Gastrocnemius medialis (tissue), 4 donors: ENCODE results near the gene POR. TPM values are rescaled to one million over a fixed set of nuclear protein-coding genes. Genes with fewer than 3 reads are reported as not detected.
"Not testable (repeated sequence)": the region's sequence is repeated elsewhere in the genome, so short reads cannot be mapped to it uniquely, and the experiment has no call there.

Experiments
- ATAC-seq, 2 donors: fragments of 150-250 bp; one replicate each; pipeline ENCODE4 v1.9.1; 2016
- DNase-seq, 2 donors: peaks; one replicate each; pipeline ENCODE4 v3.0.0-alpha.2; 2019
- H3K27ac ChIP-seq, 4 donors: fragments of 200-600 bp; sonication (generic); 1 replicate in 1 of 4; 2 replicates in 3 of 4; pipeline ENCODE4 v1.5.1; 2016 to 2018; ENCODE audit warnings: mild to moderate bottlenecking in 2 of 4, moderate library complexity in 1 of 4
- H3K27me3 ChIP-seq, 3 donors: fragments of 200-600 bp; sonication (generic) in 2 of 3; 1 replicate in 1 of 3; 2 replicates in 2 of 3; pipeline versions ENCODE4 v1.5.1 to v1.6.0; 2016 to 2019; ENCODE audit warnings: mild to moderate bottlenecking in 1 of 3, moderate library complexity in 1 of 3
- H3K36me3 ChIP-seq, 2 donors: fragments of 200-600 bp; sonication (generic) in 1 of 2; one replicate each; pipeline ENCODE4 v1.5.1; 2017 to 2018
- H3K4me1 ChIP-seq, 2 donors: fragments of 200-600 bp; sonication (generic) in 1 of 2; one replicate each; pipeline ENCODE4 v1.5.1; 2016 to 2017; ENCODE audit warnings: mild to moderate bottlenecking in 2 of 2
- H3K4me3 ChIP-seq, 4 donors: fragments of 200-600 bp; sonication (generic) in 3 of 4; 1 replicate in 1 of 4; 2 replicates in 3 of 4; pipeline ENCODE4 v1.5.1; 2016 to 2019; ENCODE audit warnings: mild to moderate bottlenecking in 2 of 4
- H3K9me3 ChIP-seq, 3 donors: fragments of 200-600 bp; sonication (generic) in 2 of 3; 1 replicate in 1 of 3; 2 replicates in 2 of 3; pipeline ENCODE4 v1.5.1; 2016 to 2019
- POLR2A ChIP-seq, 2 donors: fragments of 450-650 bp; IDR thresholded peaks; one replicate each; pipeline ENCODE4 v1.6.1; 2017; ENCODE audit warnings: antibody characterized with exemption in 2 of 2, mild to moderate bottlenecking in 2 of 2, moderate library complexity in 2 of 2
- in situ Hi-C, 4 donors: fragments of 200-750 bp; cut with MboI; loops; one replicate each; pipeline versions ENCODE4 v1.15.0 to v1.8.0; 2017; ENCODE audit warnings: low sequenced_read_pairs in 4 of 4
- intact Hi-C: fragments of 100-400 bp; cut with DNase I; formaldehyde crosslinking; loops from one replicate; pipeline ENCODE4 v1.15.1; 2023; ENCODE audit warnings: low total_unique reads
- total RNA-seq, 4 donors: library from RNA; depleted of rRNA; stranded (reverse); fragments of >200 nt; gene quantifications; one replicate each; pipeline versions ENCODE4 v1.1.0 to v1.2.3, GENCODE V29; 2016
- TF ChIP-seq, protein P1 (sequence below), 5 experiments: fragments of 450-650 bp in 3 of 5; fragments of 200-600 bp in 2 of 5; sonication (generic) in 2 of 5; IDR thresholded peaks in 4 of 5; conservative IDR thresholded peaks in 1 of 5; 1 replicate in 4 of 5; 2 replicates in 1 of 5; pipeline ENCODE4 v1.5.1; 2016 to 2019; ENCODE audit warnings: antibody characterized with exemption in 5 of 5, mild to moderate bottlenecking in 3 of 5, moderate library complexity in 3 of 5

The POR gene
- total RNA-seq, 4 donors from 2014 or later: 85.7 to 218 (median 115) TPM

DNA sequence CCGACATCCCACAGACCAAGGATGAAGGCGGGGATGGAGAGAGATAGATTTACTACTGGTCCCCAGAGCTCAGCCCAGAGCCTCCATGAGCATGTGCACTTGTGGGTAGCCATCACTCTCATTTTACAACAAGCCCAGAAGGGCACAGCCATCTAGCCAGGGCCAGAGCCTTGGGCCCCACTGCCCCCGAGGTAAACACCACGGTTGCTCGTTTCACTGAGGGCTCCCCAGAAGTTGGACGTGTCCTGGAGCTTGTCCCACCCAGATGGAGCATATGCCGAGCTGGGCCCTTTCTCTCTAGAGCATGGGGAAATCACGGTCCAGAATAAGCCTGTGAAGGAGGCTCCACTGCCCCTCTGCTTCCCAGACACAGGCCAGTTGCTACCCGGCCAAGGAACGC is 88.4 kb downstream of the POR start:
- in situ Hi-C loops: no loop called here
- no peaks in the 10 kb centered on the region for H3K27me3 ChIP-seq
- H3K4me1 ChIP-seq: no peaks in the 10 kb centered on the region
- no peak overlapping the region for H3K27ac ChIP-seq
- H3K4me3 ChIP-seq: no peak overlapping the region
- DNase-seq (no peak), ATAC-seq (no peak)
- intact Hi-C loops: no loop called here
- peaks cover 0 to 21% of the 10 kb centered on the region in 2 donors for H3K36me3 ChIP-seq
- TF ChIP-seq, protein P1, sequence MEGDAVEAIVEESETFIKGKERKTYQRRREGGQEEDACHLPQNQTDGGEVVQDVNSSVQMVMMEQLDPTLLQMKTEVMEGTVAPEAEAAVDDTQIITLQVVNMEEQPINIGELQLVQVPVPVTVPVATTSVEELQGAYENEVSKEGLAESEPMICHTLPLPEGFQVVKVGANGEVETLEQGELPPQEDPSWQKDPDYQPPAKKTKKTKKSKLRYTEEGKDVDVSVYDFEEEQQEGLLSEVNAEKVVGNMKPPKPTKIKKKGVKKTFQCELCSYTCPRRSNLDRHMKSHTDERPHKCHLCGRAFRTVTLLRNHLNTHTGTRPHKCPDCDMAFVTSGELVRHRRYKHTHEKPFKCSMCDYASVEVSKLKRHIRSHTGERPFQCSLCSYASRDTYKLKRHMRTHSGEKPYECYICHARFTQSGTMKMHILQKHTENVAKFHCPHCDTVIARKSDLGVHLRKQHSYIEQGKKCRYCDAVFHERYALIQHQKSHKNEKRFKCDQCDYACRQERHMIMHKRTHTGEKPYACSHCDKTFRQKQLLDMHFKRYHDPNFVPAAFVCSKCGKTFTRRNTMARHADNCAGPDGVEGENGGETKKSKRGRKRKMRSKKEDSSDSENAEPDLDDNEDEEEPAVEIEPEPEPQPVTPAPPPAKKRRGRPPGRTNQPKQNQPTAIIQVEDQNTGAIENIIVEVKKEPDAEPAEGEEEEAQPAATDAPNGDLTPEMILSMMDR (IDR thresholded peaks at IDR 0.05 in 4 of 5, conservative IDR thresholded peaks at IDR 0.05 in 1 of 5): no peak
- H3K9me3 ChIP-seq: no peaks in the 10 kb centered on the region

DNA sequence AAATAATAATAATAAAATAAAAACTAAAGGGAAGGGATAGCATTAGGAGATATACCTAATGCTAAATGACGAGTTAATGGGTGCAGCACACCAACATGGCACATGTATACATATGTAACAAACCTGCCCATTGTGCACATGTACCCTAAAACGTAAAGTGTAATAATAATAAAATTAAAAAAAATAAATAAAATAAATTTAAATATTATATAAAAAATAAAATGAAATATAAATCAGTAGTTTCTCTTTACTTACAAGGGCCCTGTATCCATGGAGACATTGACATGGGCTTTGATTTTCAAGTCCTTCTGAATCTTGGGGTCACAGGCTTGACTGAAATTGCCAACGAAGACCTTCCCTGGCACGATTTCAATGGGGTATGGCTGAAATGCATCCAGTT is 90.0 kb downstream of the POR start:
- intact Hi-C loops, DNase-seq, H3K4me1 ChIP-seq, ATAC-seq, H3K27me3 ChIP-seq, H3K27ac ChIP-seq, H3K4me3 ChIP-seq, in situ Hi-C loops, H3K9me3 ChIP-seq: not testable (repeated sequence)
- peaks cover 0 to 21% of the 10 kb centered on the region in 2 donors for H3K36me3 ChIP-seq

DNA sequence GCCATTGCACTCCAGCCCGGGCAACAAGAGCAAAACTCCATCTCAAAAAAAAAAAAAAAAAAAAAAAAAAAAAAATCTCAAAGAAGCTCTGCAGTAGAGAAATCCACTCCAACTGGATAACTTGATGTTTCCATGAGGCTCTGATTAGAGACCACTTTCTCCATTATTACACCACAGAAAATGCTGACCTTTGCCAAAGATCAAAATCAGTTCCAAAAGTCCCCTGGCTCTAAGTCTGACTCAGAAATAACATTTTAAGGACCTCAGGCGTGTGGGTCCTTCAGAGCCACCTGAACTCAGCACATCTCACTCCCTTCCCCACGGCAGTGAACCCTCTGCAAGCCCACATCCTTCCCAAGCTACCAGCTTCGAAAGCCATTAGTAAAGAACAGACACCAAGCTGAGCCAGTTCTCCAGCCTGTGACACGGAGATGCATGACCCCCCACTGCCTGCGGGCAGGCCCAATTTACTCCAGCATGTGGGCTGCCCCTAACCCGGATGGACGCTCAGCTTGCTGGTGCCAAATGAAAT is 93.3 kb downstream of the POR start:
- H3K9me3 ChIP-seq: no peaks in the 10 kb centered on the region
- ATAC-seq: no peak
- H3K27me3 ChIP-seq: no peaks in the 10 kb centered on the region
- in situ Hi-C loops (no loop called here), intact Hi-C loops (no loop called here)
- no peak for DNase-seq
- no peak overlapping the region for H3K4me3 ChIP-seq
- TF ChIP-seq, protein P1 (IDR thresholded peaks at IDR 0.05 in 4 of 5, conservative IDR thresholded peaks at IDR 0.05 in 1 of 5): no peak
- TF ChIP-seq POLR2A (IDR thresholded peaks at IDR 0.05): no peak
- H3K36me3 ChIP-seq: peaks cover 0 to 21% of the 10 kb centered on the region in 2 donors
- peaks cover 9 to 12% of the 10 kb centered on the region in 2 donors for H3K4me1 ChIP-seq
- H3K27ac ChIP-seq: no peak overlapping the region

DNA sequence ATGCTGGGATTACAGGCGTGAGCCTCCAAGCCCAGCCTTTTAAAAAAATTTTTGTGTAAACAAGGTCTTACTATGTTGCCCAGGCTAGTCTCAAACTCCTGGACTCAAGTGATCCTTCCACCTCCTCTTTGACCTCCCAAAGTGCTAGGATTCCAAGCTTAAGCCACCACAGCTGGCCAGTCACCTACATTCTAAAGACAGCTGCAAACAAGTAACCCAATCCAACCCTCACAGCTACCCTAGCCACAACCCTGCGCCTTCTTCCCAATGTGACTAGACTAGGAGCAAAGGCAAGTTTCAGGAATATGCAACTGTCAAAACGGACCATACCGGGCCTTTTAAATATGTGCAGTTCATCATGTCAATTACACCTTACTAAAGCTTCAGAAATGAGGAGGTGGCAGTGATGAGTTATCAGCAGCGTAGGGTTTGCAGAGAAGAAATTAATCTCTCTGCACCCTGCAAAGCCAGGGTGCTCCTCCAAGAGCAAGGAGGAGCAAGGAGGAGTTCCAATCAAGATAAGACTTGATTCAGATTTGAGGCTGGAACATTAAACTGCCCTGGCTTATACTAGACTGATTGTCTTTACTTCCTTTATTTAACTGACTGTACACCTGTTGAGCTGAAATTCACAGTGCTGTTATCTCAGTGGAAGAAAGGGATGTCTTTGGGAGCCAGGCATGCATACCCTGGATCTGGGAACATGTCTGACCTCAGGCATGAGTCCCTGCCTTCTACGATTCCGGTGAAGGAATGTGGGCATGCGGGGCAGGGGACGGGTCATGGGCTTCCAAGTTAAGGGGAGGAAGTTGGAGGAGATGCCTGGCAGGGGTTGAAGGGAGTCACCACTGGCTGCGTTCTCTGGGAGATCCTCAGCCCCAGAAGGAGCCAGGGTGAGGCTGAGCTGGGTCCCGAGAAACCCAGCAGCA is 95.0 kb downstream of the POR start:
- DNase-seq (no peak), ATAC-seq (peak in 1 of 2 donors; percentile 50)
- in situ Hi-C loops: no loop called here

DNA sequence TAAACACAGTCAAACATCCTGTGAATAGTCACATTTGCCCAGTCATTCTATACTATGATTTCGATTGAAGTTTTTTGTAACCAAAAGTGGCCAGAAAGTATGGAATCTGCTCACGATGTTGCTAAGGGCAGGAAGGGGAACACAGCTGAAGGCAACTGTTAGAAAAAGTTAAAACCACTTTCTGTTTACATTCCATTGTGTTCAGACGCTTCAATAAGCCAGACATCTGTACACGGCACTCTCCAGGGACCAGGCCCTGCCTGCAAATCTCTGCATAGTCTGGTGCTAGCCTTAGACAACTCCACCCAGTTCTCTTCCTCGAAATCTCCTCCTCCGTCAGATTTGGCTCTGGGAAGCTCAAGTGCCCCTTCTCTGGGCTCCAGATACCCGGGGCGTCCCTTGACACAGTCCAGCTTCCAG is 96.5 kb downstream of the POR start:
- DNase-seq (no peak), ATAC-seq (peak in 1 of 2 donors; percentile 44)
- TF ChIP-seq POLR2A (IDR thresholded peaks at IDR 0.05): no peak
- intact Hi-C loops: no loop called here
- Histone ChIP-seq H3K4me3 (peak overlapping the region in 1 of 4 donors; percentile 13), H3K27me3 (no peaks in the 10 kb centered on the region), H3K36me3 (peaks cover 0 to 5% of the 10 kb centered on the region in 2 donors), H3K27ac (peak overlapping the region; percentile 1 to 47 (median 32)), H3K9me3 (no peaks in the 10 kb centered on the region), H3K4me1 (peaks cover 9 to 12% of the 10 kb centered on the region in 2 donors)
- in situ Hi-C loops: no loop called here

More for the DNA sequence above, 95.0 kb downstream of the POR start:
- no peak overlapping the region for H3K4me3 ChIP-seq
- intact Hi-C loops: no loop called here
- no peak overlapping the region for H3K27ac ChIP-seq
- TF ChIP-seq, protein P1 (IDR thresholded peaks at IDR 0.05 in 4 of 5, conservative IDR thresholded peaks at IDR 0.05 in 1 of 5): no peak
- no peak for TF ChIP-seq POLR2A (IDR thresholded peaks at IDR 0.05)
- H3K9me3 ChIP-seq: no peaks in the 10 kb centered on the region
- peaks cover 0 to 9% of the 10 kb centered on the region in 2 donors for H3K36me3 ChIP-seq
- H3K27me3 ChIP-seq: no peaks in the 10 kb centered on the region
- peaks cover 9 to 12% of the 10 kb centered on the region in 2 donors for H3K4me1 ChIP-seq
